ENCODE results near the gene BRD4.

Gene BRD4

DNA sequence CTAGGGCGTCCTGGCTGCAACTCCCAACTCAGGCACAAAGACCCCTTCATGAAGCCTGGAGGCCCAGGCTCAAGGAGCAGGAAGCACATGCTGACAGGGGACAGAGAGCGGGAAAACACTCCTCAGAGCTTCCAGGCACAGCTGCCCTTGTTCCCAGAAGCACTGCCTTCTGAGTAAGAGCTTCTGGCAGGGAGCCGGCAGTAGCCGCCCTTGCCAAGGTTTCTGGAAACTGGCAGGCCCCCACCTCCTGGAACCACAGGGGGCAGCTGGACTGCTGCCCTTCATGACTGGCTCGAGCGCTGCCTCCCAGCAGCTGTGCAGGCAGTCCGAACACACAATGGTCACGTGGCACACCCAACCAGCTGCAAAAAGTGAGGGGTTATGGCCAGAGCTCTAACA is 66.5 kb downstream of the BRD4 start:
- TF ChIP-seq, protein P1, sequence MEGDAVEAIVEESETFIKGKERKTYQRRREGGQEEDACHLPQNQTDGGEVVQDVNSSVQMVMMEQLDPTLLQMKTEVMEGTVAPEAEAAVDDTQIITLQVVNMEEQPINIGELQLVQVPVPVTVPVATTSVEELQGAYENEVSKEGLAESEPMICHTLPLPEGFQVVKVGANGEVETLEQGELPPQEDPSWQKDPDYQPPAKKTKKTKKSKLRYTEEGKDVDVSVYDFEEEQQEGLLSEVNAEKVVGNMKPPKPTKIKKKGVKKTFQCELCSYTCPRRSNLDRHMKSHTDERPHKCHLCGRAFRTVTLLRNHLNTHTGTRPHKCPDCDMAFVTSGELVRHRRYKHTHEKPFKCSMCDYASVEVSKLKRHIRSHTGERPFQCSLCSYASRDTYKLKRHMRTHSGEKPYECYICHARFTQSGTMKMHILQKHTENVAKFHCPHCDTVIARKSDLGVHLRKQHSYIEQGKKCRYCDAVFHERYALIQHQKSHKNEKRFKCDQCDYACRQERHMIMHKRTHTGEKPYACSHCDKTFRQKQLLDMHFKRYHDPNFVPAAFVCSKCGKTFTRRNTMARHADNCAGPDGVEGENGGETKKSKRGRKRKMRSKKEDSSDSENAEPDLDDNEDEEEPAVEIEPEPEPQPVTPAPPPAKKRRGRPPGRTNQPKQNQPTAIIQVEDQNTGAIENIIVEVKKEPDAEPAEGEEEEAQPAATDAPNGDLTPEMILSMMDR (IDR thresholded peaks at IDR 0.05; ENCODE audit: control extremely low read depth, extremely low read depth, low read depth, missing control alignments), result no peak
- ChIA-PET CTCF (interaction anchor here (0.7 to 1.5 kb wide), 4 partner anchors 9 to 22 kb away, joined by 3 to 6 read pairs (median 3); no protein-coding TSS in a partner anchor), POLR2A (no interaction called here)
- DNase-seq (ENCODE audit: extremely low spot score), result no peak

DNA sequence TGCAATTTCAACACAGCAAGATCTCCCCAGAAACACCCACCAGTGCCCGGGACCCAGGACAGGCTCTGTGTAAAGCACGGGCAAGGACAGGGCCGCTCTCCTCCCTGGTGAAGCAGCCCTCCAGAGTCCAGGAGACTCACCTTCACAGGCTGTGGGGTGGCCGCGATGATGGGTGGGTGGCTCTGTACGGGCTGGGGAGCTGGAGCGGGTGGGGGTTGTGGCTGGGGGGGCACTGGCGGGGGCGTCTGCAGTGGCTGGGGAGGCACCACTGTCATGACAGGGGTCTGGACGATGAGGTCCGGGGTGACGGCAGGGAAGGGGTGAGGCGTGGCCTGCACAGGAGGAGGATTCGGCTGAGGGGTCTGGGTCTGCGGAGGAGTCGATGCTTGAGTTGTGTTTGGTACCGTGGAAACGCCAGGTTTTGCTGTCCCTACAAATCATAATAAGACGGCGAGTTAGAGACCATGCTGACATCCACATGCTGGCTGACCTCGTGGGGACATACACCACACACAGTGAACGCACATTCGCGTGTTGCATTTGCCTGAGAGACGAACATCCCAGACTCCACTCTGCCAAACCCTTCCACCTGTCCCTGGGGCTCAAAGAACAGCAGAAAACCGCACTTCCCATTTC is 67.0 kb downstream of the BRD4 start:
- POLR2A ChIA-PET, result no interaction called here
- CTCF ChIA-PET, result interaction anchor here (0.7 to 1.0 kb wide), 3 partner anchors 9 to 17 kb away, joined by 3 read pairs; no protein-coding TSS in a partner anchor
- TF ChIP-seq, protein P1 (IDR thresholded peaks at IDR 0.05; ENCODE audit: control extremely low read depth, extremely low read depth, low read depth, missing control alignments), result no peak

DNA sequence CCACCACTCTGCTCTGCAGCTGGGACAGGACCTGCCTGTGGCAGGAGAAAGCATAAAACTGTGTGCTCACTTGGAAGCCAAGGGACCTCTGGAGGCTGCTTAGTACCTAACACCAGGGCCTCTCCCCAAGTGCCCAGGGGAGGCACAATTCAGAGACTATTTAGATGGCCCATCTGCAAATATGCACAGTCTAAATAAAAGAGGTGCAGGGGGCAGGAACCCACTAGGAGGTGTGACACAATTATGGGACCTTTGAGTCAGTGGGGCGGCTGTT is 67.5 kb downstream of the BRD4 start:
- TF ChIP-seq, protein P1 (IDR thresholded peaks at IDR 0.05; ENCODE audit: control extremely low read depth, extremely low read depth, low read depth, missing control alignments), result no peak
- no peak for DNase-seq (ENCODE audit: extremely low spot score)
- POLR2A ChIA-PET, result no interaction called here
- CTCF ChIA-PET, result interaction anchor here (0.6 to 0.7 kb wide), 2 partner anchors 10 to 15 kb away, joined by 3 read pairs; no protein-coding TSS in a partner anchor

More for the DNA sequence above, 67.0 kb downstream of the BRD4 start:
- DNase-seq (ENCODE audit: extremely low spot score), result no peak

DNA sequence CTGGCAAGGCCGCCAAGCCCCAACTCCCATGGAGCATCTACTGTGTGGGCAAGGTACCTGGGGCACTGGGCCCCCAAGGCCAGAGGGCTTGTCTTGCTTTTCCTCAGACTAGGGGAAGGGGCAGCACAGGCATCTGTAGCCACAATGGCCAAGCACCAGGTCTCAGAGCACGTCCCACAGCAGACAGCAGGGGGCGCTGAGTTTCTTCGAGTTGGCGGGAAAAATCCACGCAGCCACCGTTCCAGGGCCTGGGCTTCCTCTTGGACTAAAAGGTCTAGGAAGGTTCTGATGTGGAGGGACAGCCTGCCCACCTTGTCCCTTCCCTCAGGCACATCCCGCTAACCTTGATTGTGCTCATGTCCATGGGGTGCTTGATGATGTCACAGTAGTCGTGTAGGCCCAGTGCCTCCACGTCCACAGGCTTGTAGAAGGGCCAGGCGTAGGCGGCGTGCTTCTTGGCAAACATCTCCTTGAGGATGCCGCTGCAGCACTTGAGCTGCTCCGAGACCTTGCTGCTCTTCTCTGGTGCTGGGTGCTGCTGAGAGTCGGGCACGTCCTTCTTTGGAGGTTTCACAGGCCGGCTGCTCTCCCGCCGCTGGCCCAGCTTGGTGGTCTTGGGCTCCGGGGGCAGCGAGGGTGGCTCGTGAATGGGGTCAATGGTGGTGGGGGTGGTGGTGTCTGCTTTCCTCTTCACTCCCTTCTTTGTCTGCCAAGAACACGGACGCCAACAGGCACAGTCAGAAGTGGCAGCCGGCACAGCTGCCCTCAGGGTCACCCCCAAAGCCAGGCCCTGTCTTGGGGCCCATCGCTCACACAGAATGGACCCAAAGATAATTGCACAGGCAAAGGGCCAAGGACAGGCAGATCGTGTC is 68.0 kb downstream of the BRD4 start:
- DNase-seq (ENCODE audit: extremely low spot score), result peak; percentile 71
- CTCF ChIA-PET, result interaction anchor here (0.6 to 1.1 kb wide), 3 partner anchors 10 to 73 kb away, joined by 3 read pairs; no protein-coding TSS in a partner anchor
- TF ChIP-seq, protein P1 (IDR thresholded peaks at IDR 0.05; ENCODE audit: control extremely low read depth, extremely low read depth, low read depth, missing control alignments), result peak; percentile 87
- POLR2A ChIA-PET, result no interaction called here

DNA sequence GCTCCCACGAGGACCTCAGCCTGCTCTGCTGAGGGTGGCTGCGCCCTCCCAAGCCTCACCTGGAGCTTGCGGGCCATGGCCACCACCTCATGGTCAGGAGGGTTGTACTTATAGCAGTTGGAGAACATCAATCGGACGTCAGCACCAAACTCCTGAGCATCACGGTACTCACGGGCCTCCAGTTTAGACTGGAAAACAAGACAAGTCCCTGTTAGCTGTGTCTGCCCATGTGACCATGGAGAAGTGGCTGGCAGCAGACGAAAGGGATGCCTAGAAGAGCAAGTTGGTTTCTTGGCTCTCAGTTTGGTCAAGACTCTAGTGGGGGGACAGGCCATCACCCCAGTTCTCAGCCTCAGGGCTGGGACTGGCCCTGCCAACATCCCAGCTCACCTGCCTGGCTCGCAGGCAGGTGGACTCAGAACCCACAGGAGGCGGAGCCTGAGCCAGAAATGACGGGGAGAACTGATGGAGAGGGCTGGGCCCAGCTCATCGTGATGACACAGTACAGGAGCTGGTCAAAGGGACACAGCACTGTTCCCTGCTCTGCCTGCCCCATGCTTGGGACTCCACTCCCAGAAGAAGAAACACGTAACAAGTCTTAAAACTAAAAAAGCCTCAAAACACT is 68.9 kb downstream of the BRD4 start:
- TF ChIP-seq, protein P1 (IDR thresholded peaks at IDR 0.05; ENCODE audit: control extremely low read depth, extremely low read depth, low read depth, missing control alignments), result no peak
- POLR2A ChIA-PET, result no interaction called here
- CTCF ChIA-PET, result interaction anchor here (0.8 to 1.8 kb wide), 7 partner anchors 8 to 293 kb away, joined by 3 to 5 read pairs (median 4); partner anchors contain the start of gene AKAP8
- no peak for DNase-seq (ENCODE audit: extremely low spot score)

DNA sequence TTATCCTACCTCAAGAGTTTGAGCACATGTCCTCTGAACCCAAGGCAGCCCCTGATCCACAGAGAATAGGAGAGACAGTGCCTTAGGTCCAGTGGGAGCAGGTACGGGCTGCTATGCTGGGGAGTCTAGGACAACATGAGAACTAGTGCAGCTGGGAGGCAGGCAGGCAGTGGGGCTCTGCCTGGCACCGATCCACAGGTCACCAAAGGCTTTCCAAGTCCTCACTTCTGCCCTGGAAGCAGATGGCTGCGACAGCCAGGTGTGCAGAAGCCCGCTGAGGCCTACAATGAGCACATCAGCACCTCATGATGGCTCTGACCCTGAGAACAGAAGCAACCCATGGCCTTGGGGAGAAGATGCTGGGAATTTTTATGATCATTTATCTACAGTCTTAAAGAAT is 70.3 kb downstream of the BRD4 start:
- ChIA-PET CTCF (interaction anchor here (1.0 to 1.8 kb wide), 4 partner anchors 9 to 295 kb away, joined by 3 to 4 read pairs (median 3); no protein-coding TSS in a partner anchor), POLR2A (no interaction called here)
- DNase-seq (ENCODE audit: extremely low spot score), result no peak
- TF ChIP-seq, protein P1 (IDR thresholded peaks at IDR 0.05; ENCODE audit: control extremely low read depth, extremely low read depth, low read depth, missing control alignments), result no peak
